ENCODE results near the gene LOXHD1. TPM values are rescaled to one million over a fixed set of nuclear protein-coding genes. Genes with fewer than 3 reads are reported as not detected.
A peak's percentile ranks its signal among the peaks of the same experiment; 100 is the strongest.

LOXHD1 gene
- total RNA-seq, 1 donor from 2014 or later = not detected

DNA sequence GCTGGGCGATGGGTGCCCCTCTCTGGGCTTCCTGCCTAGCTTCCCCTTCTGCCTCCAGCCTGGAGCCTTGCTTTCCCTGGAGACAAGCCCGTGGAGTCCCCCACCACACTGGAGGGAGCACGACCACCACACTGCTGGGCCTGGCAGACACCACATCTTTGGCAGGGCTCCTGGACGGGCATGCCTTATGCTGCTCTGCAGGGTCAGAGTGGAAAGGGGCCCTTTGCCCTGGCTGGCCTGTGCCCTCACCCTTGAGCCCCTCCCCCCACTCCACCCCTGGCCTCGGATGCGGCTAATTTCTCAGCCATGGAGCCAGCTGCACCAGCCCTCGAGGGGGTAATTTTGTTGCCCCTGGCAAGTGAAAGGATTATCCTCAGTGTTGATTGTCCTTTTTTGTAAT lies 194.5 kb downstream of the LOXHD1 start:
- DNase-seq (ENCODE audit: low read depth) = no peak
- TF ChIP-seq CTCF (conservative IDR thresholded peaks at IDR 0.05; ENCODE audit: low read depth, low read length) = no peak
- no peak overlapping the region for H3K4me3 ChIP-seq (ENCODE audit: low read depth, low read length)

GRCh38 chr18:46461993-46462392 lies 195.0 kb downstream of the LOXHD1 start:
- DNase-seq (ENCODE audit: low read depth) = no peak
- no peak overlapping the region for H3K4me3 ChIP-seq (ENCODE audit: low read depth, low read length)
- TF ChIP-seq CTCF (conservative IDR thresholded peaks at IDR 0.05; ENCODE audit: low read depth, low read length) = no peak

- no peak for DNase-seq (ENCODE audit: low read depth)
- no peak overlapping the region for H3K4me3 ChIP-seq (ENCODE audit: low read depth, low read length)
- no peak for TF ChIP-seq CTCF (conservative IDR thresholded peaks at IDR 0.05; ENCODE audit: low read depth, low read length)
These were observed 196.3 kb downstream of the LOXHD1 start for GRCh38 chr18:46460754-46461153.

DNA sequence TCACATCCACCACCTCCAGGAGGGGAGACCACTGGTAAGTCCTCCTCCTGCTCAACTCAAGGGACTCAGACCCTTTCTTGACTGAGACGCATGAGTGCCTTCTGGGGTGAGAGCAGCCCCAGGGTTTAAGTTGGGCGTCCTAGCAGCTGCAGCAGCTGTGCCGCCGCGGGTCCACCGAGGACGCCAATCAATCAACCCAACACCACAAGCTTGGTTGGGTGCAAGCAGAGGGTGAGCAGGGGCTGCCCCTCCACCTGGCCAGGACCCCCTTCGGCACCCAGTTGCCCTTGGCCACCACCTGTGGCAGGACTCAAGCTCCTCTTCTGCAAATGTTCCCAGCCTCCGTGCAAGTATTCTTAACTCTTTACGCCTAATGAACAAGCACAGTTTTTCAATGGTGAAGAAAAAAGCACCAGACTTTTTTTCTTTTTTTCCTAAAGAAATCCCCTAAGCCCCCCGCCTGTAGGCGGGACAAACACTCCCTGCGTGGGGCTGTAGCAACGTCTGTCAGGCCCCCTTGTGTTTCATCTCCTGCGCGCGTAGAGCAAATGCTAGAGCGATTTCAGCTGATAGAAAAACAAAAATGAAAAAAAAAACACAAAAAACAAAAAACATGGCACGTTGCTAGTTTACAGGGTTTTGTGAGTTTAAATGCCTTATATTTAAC lies 197.1 kb downstream of the LOXHD1 start:
- no peak for TF ChIP-seq CTCF (conservative IDR thresholded peaks at IDR 0.05; ENCODE audit: low read depth, low read length)
- H3K4me3 ChIP-seq (ENCODE audit: low read depth, low read length) = no peak overlapping the region
- DNase-seq (ENCODE audit: low read depth) = no peak

GRCh38 chr18:46458472-46458871 lies 198.5 kb downstream of the LOXHD1 start:
- H3K4me3 ChIP-seq (ENCODE audit: low read depth, low read length) = no peak overlapping the region
- TF ChIP-seq CTCF (conservative IDR thresholded peaks at IDR 0.05; ENCODE audit: low read depth, low read length) = no peak
- no peak for DNase-seq (ENCODE audit: low read depth)

GRCh38 chr18:46456691-46457090 lies 200.3 kb downstream of the LOXHD1 start:
- H3K4me3 ChIP-seq (ENCODE audit: low read depth, low read length) = no peak overlapping the region
- TF ChIP-seq CTCF (conservative IDR thresholded peaks at IDR 0.05; ENCODE audit: low read depth, low read length) = no peak
- DNase-seq (ENCODE audit: low read depth) = no peak

- H3K4me3 ChIP-seq (ENCODE audit: low read depth, low read length) = no peak overlapping the region
- DNase-seq (ENCODE audit: low read depth) = peak; percentile 73
- no peak for TF ChIP-seq CTCF (conservative IDR thresholded peaks at IDR 0.05; ENCODE audit: low read depth, low read length)
These were observed 204.2 kb downstream of the LOXHD1 start for GRCh38 chr18:46452820-46453219.
